GM06990 (cell line): Measurements from ENCODE around the gene CACNA1C.
"Not testable (repeated sequence)": the region's sequence is repeated elsewhere in the genome, so short reads cannot be mapped to it uniquely, and the experiment has no call there.

Source experiments
- DNase-seq: peaks from one replicate; pipeline ENCODE4 v3.0.0-alpha.2; 2011; ENCODE audit not compliant: insufficient read length; ENCODE audit errors: extremely low read depth
- H3K27me3 ChIP-seq: replicated peaks from 2 replicates; pipeline ENCODE4 v1.6.0; 2011; ENCODE audit warnings: low read length; ENCODE audit not compliant: control insufficient read depth, insufficient read depth
- H3K36me3 ChIP-seq: 2 replicates; pipeline ENCODE4 v1.5.1; 2011; ENCODE audit warnings: low read length; ENCODE audit not compliant: control insufficient read depth, insufficient read depth
- H3K4me3 ChIP-seq: replicated peaks from 2 replicates; pipeline ENCODE4 v1.5.1; 2011; ENCODE audit warnings: low read depth, mild to moderate bottlenecking, control low read depth, low read length
- CTCF ChIP-seq: IDR thresholded peaks from 2 replicates; pipeline ENCODE4 v1.5.1; 2011; ENCODE audit warnings: low read length, control low read depth, mild to moderate bottlenecking, inconsistent platforms; ENCODE audit not compliant: insufficient read depth, poor library complexity, severe bottlenecking

CACNA1C gene

GRCh38 chr12:2739832-2740641, 687.2 kb downstream of the CACNA1C start:
- Histone ChIP-seq H3K4me3 (no peak overlapping the region), H3K27me3 (peaks cover 2% of the 10 kb centered on the region; the same call in 1 of the 2 replicates), H3K36me3 (no peaks in the 10 kb centered on the region)
- peak; percentile 43 for TF ChIP-seq CTCF
- no peak for DNase-seq

GRCh38 chr12:2742037-2742436, 689.2 kb downstream of the CACNA1C start:
- H3K27me3 ChIP-seq, DNase-seq, H3K4me3 ChIP-seq, H3K36me3 ChIP-seq: not testable (repeated sequence)

GRCh38 chr12:2743478-2743877, 690.7 kb downstream of the CACNA1C start:
- no peak for DNase-seq
- H3K36me3 ChIP-seq = no peaks in the 10 kb centered on the region
- no peak for TF ChIP-seq CTCF

GRCh38 chr12:2745655-2746054, 692.9 kb downstream of the CACNA1C start:
- no peak overlapping the region for H3K4me3 ChIP-seq
- H3K27me3 ChIP-seq = no peaks in the 10 kb centered on the region
- DNase-seq = no peak
- no peak for TF ChIP-seq CTCF
- no peaks in the 10 kb centered on the region for H3K36me3 ChIP-seq

More at GRCh38 chr12:2743478-2743877, 690.7 kb downstream of the CACNA1C start:
- no peak overlapping the region for H3K4me3 ChIP-seq
- 0 out of 2 replicates have a peak, but pooled peaks cover 2% of the 10 kb centered on the region for H3K27me3 ChIP-seq
